Measurements from ENCODE around the gene ZSCAN26.

GRCh38 chr6:28224131-28225055 lies 42.5 kb upstream of the ZSCAN26 start:
- TF ChIP-seq BHLHE40 (IDR thresholded peaks at IDR 0.05; ENCODE audit: borderline replicate concordance) (no peak), SUZ12 (IDR thresholded peaks at IDR 0.05) (no peak), PKNOX1 (IDR thresholded peaks at IDR 0.05) (no peak), SP1 (IDR thresholded peaks at IDR 0.05) (no peak), CTBP1 (IDR thresholded peaks at IDR 0.05; ENCODE audit: borderline replicate concordance) (no peak), FOXM1 (IDR thresholded peaks at IDR 0.05; ENCODE audit: borderline replicate concordance) (no peak), ELF4 (IDR thresholded peaks at IDR 0.05) (no peak), ZNF384 (IDR thresholded peaks at IDR 0.05) (no peak), L3MBTL2 (conservative IDR thresholded peaks at IDR 0.05) (no peak), HDGF (IDR thresholded peaks at IDR 0.05; ENCODE audit: borderline replicate concordance) (no peak), ARNT (IDR thresholded peaks at IDR 0.05) (no peak)

Measured in HEK293T (cell line).